Epithelial cell of proximal tubule (primary cell): Measurements from ENCODE around the gene KRT8. TPM values are rescaled to one million over a fixed set of nuclear protein-coding genes. Genes with fewer than 3 reads are reported as not detected.
"Not testable (repeated sequence)": the region's sequence is repeated elsewhere in the genome, so short reads cannot be mapped to it uniquely, and the experiment has no call there.

Experiments
- DNase-seq: peaks from one replicate; pipeline ENCODE4 v3.0.0-alpha.2; 2011; ENCODE audit warnings: low read depth
- H3K4me3 ChIP-seq: 2 replicates; pipeline ENCODE4 v1.5.1; 2011; ENCODE audit warnings: low read depth, mild to moderate bottlenecking, low read length
- total RNA-seq: library from RNA; depleted of rRNA; stranded (reverse); fragments of >200 nt; gene quantifications from 2 replicates; pipeline ENCODE4 v1.2.3, GENCODE V29; 2015
- TF ChIP-seq, protein P1 (sequence below): conservative IDR thresholded peaks from 2 replicates; pipeline ENCODE4 v1.5.1; 2012; ENCODE audit warnings: low read depth, mild to moderate bottlenecking, low read length

KRT8 gene
- total RNA-seq, 1 donor from 2014 or later, result 1,207 TPM

DNA sequence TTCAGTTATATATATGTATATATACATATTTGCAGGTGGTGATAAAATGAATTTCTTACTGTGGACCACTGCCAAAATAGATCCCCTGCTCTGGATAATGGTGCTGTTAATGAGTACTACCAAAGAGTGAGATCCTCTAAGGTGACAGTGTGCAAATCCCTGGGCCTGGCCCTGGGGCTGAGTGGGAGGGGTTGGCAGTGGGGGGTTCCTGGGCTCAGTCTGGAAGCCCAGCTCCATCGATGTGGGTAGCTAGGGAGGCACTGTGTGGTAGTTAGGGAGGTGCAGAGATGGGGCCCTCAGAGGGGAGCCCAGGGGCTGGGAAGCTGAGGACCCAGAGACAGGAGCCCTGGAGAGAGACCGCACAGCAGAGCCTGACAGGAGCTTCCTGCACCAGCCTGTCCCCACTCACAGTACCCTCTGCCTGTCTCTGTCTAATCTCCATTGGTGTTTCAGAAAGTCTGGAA lies 9.1 kb downstream of the KRT8 start:
- no peak overlapping the region for H3K4me3 ChIP-seq
- TF ChIP-seq, protein P1, sequence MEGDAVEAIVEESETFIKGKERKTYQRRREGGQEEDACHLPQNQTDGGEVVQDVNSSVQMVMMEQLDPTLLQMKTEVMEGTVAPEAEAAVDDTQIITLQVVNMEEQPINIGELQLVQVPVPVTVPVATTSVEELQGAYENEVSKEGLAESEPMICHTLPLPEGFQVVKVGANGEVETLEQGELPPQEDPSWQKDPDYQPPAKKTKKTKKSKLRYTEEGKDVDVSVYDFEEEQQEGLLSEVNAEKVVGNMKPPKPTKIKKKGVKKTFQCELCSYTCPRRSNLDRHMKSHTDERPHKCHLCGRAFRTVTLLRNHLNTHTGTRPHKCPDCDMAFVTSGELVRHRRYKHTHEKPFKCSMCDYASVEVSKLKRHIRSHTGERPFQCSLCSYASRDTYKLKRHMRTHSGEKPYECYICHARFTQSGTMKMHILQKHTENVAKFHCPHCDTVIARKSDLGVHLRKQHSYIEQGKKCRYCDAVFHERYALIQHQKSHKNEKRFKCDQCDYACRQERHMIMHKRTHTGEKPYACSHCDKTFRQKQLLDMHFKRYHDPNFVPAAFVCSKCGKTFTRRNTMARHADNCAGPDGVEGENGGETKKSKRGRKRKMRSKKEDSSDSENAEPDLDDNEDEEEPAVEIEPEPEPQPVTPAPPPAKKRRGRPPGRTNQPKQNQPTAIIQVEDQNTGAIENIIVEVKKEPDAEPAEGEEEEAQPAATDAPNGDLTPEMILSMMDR, result no peak
- no peak for DNase-seq

DNA sequence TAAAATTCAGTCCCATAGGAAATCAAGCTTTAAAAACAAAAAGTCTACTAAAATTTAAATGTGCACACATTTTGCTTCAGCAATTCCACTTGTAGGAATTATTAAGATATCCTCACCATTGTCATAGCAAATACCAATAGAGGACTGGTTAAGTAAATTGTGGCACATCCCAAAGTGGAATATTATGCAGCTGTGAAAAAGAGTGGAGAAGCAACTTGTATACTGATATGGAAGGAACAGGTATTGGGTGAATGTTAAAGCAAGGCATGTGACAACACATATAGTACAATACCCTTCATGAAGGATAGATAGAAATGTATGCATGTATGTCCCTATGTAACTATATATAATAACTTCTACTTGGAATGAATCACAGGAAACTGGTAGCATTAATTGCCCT lies 11.9 kb downstream of the KRT8 start:
- DNase-seq, result no peak
- no peak overlapping the region for H3K4me3 ChIP-seq
- TF ChIP-seq, protein P1, result no peak

DNA sequence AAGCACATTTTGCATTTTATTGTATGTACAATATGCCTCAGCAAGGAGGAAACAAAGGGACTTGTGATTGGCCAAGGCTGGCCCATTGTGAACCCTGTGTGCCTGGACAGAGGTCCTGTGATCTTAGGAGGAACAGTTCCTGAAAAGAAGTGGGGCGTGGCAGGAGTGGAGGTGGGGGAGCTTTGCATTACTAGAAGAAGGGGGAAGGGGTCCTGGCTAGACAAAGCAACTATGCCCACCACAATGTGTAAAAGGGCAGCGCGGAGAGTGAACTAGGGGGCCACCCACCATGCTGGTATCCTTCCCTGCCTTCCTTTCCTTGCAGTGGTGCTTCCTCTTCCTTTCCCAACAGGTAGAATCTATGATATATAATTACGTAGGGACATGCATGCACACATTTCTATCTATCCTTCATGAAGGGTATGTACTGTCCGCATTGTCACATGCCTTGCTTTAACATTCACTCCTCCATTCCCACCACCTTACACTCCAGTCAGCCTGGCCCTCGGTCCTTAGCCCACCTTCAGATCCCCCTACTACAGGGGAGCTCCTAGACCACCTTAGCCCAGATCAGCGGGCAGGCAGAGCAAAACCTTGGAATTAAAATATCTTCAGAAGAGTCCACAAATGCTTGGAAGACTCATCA lies 12.5 kb downstream of the KRT8 start:
- DNase-seq, result no peak
- H3K4me3 ChIP-seq, result no peak overlapping the region
- TF ChIP-seq, protein P1, result no peak

DNA sequence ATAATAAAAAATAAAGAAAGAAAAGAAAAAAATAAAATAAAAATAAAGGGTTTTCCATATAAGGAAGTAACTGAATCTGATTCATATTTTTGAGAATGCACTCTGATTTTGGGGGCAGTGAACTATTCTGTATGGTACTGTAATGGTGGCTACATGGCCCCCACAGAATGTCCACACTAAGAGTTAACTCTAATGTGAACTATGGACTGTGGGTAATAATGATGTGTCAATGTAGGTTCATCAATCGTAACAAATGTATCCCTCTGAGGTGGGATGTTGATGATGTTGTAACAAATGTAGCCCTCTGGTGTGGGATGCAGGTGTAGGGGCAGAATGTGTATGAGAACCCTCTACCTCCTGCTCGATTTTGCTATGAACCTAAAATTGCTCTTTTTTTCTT lies 13.8 kb downstream of the KRT8 start:
- no peak overlapping the region for H3K4me3 ChIP-seq
- TF ChIP-seq, protein P1, result no peak
- no peak for DNase-seq

DNA sequence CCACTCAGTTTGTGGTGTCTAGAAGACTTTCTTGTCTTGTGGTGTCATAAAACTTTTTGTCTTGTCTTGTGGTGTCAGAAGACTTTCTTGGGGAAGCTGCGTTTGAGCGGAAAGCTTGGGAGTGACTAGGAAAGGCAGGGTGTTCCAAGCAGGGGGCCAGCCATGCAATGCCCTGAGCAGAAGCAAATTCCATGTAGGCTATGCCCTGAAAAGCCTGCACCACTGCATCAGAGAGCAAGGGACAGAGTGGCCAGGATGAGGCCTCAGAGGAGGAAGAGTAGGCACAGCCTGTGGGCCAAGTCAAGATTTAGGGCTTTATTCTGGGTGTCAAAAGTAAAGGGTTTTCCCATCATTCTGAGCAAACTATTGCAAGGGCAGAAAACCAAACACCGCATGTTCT lies 14.5 kb downstream of the KRT8 start:
- DNase-seq, result no peak
- H3K4me3 ChIP-seq, result no peak overlapping the region
- TF ChIP-seq, protein P1, result no peak

DNA sequence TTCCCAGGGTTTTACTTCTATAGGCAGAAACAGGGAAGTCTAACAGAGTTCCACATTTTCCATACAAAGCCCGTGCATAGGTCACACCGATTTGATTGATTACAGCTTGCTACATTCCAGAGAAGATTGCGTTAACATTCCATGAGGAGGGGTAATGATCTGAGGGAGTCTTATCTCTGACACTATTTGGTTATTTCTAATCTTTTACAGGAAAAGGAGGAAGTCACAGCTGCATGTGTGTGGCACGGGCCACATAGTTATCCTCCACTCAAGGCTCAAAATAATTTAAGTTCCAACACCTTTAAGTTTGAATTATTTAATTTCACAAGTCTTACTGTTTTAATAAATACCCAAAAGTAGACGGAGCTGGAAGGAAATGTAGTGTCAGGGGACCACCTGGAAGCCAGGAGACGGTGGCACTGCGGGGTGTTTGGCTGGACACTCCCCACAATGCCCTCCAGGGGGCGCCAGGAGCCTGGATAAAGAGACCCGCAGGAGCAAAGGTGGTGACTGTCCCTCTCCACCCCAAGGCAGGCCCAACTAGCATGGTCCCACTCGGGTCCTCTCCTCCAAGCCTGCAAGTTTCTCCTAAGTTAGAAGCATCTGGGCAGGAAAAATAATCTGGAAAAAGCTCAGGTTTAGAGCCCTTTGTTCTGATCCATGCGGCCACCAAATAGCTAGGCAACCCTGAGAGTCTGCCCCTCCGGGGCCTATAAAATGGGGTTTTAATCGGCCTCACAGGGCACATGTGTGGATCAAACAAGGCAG lies 20.2 kb downstream of the KRT8 start:
- DNase-seq, result no peak
- no peak overlapping the region for H3K4me3 ChIP-seq
- TF ChIP-seq, protein P1, result peak; percentile 93

DNA sequence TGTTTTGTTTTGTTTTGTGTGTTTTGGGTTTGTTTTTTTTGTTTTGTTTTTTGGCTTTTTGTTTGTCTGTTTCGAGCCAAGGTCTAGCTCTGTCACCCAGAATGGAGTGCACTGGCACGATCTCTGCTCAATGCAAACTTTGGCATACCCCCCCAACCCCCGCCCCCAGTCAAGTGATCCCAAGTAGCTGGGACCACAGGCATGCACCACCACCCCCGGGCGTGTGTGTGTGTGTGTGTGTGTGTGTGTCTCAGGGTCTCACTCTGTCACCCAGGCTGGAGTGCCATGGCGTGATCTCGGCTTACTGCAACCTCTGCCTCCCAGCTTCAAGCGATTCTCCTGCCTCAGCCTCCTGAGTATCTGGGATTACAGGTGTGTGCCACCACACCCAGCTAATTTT lies 24.4 kb downstream of the KRT8 start:
- H3K4me3 ChIP-seq, DNase-seq: not testable (repeated sequence)
